Fibroblast of upper back skin (primary cell): ENCODE measurements around the gene ITPRID1.

Experiments used
- DNase-seq: peaks from one replicate; pipeline ENCODE4 v3.0.0-alpha.2; 2013

The ITPRID1 gene

DNA sequence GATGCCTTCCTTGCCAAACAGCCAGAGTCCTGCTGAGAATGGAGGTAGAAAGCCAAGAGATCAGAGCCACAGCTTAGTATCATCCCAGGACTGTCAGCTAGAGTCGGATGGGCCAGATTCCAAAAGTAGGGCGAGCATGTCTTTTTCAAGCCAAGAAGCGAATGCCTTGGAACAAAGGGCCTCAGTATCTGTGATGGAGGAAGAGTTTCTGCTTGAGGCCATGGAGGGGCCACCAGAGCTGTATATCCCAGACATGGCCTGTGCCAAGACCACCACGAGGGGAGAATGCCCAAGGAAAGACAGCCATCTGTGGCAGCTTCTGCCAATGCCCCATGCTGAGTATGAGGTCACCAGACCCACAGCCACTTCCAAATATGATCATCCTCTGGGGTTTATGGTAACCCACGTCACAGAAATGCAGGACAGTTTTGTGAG lies 128.8 kb downstream of the ITPRID1 start:
- no peak for DNase-seq

DNA sequence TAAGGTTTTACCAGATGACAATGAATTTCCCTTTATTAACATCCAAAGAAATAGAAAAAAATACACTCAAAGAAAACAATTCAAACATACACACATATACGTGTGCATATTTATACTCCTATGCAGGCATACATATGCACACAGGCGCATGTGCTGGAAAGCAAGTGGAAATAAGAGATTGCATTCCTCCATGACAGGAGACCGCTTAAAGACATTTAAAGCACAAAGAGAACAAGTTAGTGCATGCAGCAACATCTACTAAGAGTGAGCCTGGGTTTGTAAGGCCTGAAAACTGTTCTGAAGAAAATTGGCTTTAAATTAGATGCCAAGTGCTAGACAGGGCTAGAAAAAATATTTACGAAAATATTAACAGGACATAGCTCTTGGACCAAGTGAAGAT lies 133.1 kb downstream of the ITPRID1 start:
- DNase-seq: no peak

DNA sequence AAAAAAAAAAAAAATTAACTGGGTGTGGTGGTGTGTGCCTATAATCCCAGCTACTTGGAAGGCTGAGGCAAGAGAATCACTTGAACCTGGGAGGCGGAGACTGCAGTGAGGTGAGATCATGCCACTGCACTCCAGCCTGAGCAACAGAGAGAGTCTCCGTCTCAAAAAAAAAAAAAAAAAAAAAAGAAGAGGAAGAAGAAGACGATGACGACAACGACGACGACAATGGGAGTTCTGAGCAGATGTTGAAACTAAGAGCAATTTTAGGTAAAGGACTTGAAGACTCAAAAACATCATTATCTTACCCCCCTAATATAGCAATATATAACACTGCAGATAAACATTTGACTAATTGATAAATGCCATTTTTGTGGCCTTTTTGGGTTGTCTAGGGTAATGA lies 133.6 kb downstream of the ITPRID1 start:
- DNase-seq: no peak

DNA sequence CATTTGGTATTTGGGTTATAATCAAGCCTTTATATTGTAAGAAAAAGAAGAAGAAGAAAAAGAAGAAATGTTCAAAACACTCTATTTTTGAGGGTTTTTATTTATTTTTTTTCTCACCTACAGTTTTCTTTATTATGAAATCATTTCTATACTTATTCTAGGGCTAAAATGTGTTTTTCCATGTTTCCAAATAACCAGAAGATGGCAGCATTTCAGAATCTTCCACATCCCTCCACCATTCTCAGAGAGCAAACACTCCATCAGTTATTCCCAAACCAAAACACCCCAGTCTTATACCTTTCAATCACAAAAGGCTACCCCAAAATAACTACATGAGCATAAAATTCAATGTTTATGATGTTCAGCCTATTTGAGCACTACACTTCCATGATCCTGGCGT lies 134.4 kb downstream of the ITPRID1 start:
- peak; percentile 8 for DNase-seq

DNA sequence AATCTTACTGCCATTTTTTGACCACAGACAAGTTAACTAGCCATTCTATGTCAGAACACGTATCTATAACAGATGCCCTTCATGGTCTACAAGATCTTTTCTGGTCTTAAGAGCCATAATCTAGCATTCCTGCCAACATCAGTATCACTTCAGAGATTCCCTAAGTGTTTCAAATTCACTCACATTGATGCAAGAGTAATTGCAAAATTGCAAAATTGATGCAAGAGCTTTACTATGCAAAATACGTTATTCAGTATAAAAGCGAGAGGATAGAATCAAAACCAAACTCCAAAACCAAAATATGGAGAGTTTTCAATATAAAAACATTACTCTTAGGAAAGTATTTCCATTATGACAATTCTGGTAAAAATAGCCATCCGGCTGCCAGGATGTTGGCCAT lies 135.0 kb downstream of the ITPRID1 start:
- no peak for DNase-seq

DNA sequence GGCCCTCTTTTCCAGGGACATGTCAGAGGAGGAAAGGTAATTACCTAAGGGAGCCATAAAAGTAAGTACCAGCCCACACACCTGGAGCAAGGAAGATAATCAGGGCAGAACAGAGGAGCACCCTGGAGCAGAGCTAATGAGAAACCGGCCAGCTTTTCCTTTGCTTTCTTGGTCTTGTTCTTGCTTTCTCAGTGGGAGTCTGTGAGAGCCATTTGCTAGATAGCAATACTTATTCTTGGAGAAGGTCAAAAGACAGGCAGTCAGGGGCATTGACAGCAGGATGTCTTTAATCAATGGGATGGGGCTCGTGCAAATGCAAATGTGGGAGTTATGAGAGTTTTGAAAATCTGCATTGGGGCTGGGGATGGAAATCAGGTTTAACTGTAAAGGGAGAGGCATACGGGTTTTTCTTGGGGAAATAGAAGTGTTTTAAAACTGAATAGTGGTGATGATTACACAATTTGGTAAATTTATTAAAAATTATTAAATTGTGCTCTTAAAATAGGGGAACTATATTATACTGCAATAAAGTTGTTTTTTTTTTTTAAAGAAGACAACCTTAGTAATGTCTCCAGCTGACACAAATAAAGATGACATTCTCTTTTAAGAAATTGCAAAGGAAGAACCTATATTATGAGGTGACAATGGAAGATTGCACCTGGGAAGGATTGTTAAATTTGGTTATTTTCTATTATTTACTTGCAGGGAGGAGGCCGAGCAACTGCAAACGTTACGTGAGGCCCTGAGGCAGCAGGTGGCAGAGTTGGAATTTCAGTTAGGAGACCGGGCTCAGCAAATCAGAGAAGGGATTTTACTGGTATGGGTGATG lies 137.6 kb downstream of the ITPRID1 start:
- DNase-seq: no peak

DNA sequence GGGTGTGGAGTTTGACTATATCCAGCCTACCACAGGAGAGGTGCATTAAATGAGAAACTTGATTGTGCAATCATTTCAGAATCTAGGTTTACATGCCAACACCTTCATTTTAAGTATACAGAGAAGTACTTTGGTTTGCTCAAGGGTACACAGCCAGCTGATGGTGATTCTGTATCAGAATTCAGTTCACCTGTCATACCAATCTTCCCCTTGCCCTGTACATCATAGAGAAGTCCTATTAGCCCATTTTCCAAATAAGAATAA lies 138.1 kb downstream of the ITPRID1 start:
- DNase-seq: no peak

DNA sequence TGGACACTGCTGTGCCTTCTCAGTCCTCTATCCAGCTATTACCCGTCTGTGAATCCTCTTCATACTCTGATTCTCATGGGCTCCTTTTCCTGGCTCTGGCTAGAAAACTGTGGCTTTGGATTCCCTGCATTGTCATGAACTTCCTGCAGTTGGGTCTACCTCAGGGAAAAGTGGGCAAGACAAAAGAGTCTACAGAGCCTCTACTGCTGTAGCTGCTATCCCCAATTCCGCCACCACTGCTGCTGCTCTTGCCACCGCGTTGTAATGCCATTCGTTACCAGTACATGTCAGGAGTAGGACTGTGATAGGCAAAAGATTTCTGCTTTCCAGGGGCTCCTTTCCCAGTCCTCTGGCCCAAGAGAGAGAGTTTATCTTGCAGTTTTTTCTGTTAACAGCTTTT lies 149.2 kb downstream of the ITPRID1 start:
- no peak for DNase-seq

DNA sequence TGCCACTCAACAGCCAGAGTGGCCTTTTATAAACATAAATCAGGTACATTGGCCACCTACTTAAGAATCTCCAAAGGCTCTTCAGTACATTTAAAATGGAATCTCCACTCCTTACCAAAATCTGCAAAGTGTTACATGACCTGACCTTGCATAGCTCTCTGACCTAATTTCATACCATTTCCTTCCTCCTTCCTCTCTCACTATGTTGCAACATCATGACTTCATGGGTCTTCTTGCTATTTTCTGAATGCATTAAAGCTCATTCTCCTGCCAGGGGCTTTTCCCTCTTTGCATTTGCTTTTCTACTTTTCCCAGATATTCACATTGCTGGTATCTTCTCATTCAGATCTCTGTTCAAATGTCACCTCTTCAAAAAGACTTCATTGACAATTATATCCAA lies 151.0 kb downstream of the ITPRID1 start:
- no peak for DNase-seq

DNA sequence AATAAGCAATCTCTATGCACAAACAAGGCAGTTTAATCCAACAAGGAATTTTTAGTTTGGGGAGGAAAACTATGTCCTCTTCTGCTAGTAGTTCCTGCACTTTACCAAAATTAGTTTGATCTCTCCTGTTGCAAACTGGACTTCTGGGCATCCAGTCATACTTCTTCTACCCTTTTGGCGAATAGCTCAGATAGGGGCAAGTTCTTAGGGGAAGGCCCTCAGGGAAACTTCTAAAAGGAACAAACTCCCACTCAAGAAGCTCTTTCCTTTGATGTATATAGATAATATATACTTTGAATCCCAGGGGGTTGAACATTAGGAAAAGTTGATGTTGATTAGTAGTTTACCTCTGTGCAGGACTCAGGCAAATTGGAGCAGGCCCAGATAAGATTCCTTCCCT lies 151.7 kb downstream of the ITPRID1 start:
- no peak for DNase-seq

DNA sequence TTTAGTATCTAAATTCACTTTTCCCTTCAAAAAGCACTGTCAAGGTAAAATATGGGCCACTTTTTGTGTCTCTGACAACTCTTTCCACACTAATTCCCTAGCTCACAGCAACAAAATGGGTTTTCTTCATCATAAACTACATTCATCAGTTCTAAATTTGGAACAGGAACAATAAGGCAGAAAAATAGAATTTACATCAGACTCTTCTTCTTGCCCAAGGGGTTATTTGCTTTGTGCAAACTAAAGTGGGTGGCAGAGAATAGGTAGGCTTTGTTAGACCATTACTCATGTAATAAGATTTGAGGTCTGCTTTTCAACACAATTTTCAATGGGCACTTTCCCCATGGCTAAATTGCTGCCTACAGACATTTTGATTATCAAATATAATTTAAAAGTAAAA lies 155.6 kb downstream of the ITPRID1 start:
- no peak for DNase-seq

DNA sequence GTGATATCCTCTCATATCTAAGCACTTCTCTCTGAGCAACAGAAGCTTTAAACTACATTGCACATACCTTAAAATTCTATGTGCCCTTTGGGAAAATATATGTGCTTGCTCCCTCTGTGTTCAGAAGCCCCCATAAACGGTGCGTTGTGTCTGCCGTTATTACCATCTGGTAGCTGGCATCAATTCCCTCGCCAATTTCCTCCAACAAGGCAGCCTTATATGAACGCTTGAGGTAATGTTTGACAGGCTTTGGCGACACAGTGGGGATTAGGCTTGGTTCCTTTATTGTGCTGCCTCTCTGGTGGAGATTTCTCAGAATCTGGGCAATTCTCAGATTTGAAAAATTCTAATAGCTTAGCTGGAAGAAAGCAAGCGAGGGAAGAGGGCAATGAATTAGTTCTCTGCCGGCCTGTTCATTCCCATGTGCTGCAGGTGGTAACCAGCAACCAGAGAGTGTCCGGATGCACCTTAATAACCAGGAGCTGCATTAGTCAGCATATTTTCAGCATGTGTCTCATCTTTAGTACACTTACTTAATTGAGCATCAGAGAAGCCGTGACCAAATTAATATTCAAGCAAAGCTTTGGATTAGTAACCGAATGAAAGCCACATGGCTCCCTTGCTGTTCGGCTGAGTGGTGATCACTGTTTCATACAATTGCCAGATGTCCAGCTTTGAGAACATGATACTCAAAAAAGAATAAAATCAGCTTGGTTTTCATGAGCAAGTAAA lies 165.8 kb downstream of the ITPRID1 start:
- no peak for DNase-seq

DNA sequence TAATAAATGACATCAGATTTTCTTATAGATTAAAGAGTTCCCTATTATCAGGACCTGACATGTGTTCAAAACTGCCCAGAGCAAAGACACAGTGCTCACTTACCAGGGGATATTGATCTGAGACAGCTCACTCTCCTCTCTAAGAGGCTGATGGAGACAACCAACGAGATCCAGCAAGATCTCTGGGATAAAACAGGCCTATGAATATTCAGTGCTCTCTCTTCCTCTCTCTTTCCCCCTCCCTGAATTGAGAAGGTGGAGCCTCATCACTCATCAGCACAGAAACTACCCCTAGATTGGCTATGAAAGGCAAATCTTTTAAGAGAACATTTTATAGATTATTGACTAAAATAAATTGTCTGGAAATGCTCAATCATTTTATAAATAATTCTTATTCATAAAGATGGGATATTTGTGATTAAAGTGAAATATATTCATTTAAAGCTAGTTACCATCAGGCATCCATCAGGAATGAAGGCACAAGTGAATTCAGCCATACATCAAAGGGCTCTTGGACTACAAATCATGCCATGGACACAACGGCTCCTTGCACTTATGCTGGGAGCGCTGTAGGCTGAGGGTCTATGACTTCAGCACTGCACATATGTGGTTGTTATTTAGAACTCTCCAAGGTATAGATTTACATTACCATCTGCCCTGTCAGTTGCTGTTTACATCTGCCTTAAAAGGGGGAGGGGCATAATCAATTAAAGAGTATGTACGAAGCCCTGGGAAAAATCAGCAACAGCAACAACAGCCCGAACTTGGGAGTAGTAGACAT lies 169.7 kb downstream of the ITPRID1 start:
- DNase-seq: no peak

DNA sequence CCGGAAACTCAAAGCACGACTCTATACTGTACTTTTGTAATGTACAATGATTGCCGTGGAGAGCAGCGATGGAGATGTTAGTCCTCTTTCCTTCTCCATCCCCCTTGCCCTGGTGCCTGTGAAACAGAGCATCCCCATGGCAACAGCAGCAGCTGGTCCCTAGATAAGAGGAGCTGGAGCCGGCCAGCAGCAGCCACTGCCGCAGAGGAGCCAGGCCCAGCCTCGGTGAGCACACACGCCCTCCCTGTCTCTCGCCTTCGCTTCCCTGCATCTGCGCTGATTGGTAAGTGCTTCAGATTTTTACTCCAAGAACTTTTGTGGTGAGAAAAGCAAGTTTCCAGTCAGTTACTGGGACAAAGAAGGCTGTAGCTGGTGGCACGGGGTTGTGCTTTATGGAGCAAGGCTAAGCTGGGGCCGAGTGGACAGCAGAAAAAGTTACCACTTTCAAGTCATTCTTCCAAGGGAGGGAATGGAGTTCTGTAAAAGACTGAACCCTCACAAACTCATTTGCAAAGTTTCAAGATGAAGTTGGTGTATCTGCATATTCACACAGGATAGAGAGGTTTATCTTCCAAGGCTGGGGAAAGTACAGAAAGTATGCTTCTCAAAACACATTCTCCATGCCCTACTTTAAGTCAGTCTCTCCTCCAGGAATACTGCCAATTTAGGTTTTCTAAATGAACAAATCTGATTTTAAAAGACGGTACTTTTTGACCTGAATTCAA lies 173.3 kb downstream of the ITPRID1 start, which contains the start of gene PPP1R17:
TSS of gene PPP1R17 (plus strand) at position 192 of the 725 bp plus-strand sequence. CDS start 5,227 bp downstream, outside the sequence.
- no peak for DNase-seq

DNA sequence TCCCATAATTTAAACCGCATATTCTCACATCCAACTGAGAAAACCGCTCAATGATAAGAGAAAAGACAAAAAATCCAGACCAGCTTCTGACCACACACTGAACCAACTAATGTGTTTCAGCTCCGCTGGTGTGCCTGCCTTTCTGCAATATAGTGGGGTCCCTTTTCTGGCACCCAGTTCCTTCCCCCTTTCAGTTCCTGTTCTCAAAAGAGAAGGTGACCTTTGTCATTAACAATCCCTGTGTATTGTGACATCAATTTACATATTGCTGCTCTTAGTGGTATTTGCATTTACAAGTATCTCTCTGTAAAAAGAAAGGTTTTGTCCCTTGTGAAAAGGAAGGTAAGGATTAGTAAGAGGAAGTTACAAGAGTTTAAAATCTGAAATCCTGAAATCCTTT lies 174.5 kb downstream of the ITPRID1 start:
- DNase-seq: no peak

DNA sequence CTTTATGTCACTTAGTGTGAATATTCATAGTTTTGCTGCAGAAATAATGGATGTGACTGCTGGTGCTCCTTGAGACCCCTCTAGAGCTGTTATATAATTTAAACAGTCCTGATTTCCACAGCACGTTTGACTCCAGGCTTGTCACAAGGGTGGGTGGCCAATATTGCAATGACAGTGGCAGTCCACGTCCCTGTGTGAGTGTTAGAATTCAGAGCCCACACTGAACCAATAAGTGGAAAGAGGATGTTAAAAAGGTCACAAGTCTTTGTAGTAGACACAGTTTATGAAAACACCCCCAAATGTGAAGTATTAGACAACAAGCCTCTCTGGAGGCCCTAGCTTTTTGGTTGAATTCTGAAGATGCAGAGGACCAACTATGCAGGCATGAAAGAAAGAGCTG lies 175.1 kb downstream of the ITPRID1 start:
- DNase-seq: no peak

DNA sequence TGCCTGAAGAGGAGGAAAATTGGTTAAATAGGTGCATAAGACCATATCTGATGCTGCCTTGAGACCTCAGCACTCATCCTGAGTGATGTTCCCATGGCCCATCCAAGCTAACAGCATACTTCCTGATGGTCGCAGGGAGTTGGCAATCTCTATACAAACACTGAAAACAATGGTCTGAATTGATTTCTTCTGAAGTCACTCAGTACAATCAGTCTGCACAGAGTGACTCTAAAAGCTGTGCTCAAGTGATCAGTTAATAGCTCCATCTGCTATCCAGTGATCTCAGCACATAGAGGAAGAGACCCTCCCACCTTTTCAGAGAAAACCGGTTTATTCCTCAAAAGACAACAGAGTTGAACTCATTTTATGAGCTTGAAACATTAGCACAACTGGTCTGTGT lies 177.0 kb downstream of the ITPRID1 start:
- DNase-seq: no peak

DNA sequence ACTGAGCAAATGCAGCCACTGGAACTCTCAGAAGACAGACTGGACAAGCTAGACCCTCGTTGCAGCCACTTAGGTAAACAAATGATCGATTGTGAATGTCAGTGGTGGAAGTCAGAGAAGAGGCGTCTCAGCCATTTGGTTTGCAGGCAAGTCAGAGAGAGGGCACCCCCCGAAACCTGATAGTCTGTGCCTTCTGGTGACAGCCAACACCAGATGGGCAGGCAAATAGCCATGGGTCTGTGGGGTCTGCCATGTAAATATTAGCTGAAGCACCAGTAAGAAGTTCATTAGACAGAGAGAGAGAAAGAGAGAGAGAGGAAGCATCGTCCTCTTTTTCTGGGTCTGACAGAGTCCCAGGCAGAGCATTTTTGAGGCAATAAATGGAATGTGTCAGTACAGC lies 178.6 kb downstream of the ITPRID1 start:
- DNase-seq: no peak

DNA sequence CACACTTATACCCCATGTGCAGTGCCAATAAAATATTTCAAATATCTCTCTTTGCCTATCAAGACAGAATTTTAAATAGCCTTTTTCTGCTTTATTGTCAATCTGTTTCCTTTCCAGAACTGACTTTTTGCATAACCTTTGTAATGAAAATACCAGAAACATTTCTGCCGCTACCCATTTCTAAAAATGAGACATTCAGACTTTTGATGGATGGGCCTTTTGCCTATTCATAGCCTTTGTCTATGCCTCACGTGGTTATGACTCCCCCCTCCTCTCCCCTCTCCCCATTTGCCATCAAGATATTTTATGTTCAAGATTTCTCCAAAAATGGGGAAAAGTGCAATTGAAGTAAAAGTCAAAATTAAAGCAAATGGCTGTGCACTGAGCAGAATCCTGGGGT lies 179.0 kb downstream of the ITPRID1 start:
- DNase-seq: no peak

DNA sequence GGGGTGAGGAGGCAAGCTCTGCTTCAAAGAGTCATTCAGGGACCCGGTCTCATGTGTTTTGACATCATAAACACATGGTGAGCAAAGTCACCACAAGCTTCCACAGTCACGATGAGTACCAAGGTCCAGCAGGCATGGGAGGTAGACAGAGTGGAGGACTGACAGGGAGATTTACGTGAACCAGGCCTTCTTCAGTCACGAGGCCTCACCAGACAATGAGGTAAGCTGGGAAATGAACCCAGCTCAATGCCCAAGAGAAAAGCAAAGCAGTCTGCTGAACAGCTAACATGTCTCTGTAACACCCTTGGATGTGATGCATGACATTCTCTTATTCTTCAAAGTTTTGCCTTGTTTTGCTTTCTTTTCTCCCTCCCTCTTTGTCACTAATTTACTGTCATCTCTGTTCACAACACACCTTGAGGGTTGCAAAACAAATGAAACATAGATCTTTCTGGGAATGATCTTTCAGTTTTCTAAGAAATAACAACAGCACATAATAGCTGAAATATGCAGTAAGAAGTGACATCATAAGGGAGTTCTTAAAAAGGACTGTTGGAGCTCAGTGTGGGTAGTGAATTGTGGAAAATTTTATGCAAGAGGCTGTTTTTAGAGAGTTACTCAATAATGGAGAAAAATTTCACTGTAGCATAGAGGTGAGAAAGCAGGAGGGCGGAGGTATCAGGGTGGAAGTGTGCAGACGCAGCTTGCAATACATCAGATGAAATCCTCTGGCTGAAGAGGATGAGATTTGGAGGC lies 182.1 kb downstream of the ITPRID1 start:
- no peak for DNase-seq

DNA sequence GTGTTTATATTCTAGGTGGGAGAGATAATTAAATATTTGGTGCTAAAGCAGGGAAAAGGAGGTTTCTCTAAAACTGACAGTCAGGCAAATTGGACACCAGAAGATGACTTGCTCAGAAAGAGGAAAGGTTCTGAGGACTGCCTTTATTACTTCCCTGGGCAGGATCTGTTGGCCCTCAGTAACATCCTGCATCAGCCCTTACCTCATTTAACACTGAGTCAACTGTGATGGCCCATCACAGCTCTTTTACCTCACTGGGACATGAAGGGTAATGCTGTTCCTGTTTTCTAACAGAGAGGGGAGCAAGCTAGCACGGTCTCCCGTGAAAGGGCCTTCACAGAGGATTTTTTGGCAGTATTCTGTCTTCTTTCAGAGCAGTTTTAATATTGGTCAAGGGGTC lies 185.2 kb downstream of the ITPRID1 start:
- DNase-seq: no peak

DNA sequence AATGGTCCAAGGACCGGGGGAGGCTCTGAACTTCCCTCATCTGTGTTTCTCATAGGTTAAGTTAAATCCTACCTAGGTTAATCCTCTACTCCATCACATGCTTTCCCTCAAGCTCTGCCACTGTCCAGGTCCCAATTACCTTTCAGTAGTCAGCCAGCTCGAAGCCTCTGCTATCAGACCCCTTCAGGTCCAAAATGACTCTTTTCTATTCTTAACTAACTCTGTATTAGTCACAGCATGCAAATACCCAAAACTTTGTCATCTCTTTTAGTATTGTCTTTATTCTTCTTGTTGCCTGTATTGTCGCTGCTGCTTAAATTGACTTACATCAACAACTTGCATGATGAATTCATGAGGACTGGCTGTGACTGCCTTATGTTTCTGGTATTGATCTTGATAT lies 188.5 kb downstream of the ITPRID1 start:
- DNase-seq: no peak
